K562 (cell line): ENCODE results near the gene IL10RB. TPM values are rescaled to one million over a fixed set of nuclear protein-coding genes. Genes with fewer than 3 reads are reported as not detected.
"Not testable (repeated sequence)": the region's sequence is repeated elsewhere in the genome, so short reads cannot be mapped to it uniquely, and the experiment has no call there.

Experiments used
- ATAC-seq: fragments of 200-7000 bp; cut with Tn5 transposase; 3 replicates; pipeline ENCODE4 v1.9.1; 2020; ENCODE audit warnings: moderate library complexity
- BruUV-seq: library from RNA; stranded (reverse); fragments of 400-500 nt; replicated peaks from 2 replicates; lab custom pipeline; 2021; lab: Mats Ljungman, UMichigan
- CTCF ChIA-PET: fragments of 300-600 bp; formaldehyde crosslinking; extraction: SDS; loops from one replicate; lab custom pipeline; 2021; ENCODE audit warnings: low intra/inter-chr PET ratio; lab: Yijun Ruan, JAX
- POLR2A ChIA-PET: fragments of 300-600, 350-650 bp; sonication (Branson Sonifier 250); formaldehyde crosslinking; extraction: SDS; loops from one replicate; lab custom pipeline; 2021; ENCODE audit warnings: antibody characterized with exemption, inconsistent platforms; lab: Yijun Ruan, JAX
- DNase-seq, 4 experiments: peaks; one replicate each; pipeline versions ENCODE4 v3.0.0 to v3.0.0-alpha.2; 2011 to 2018; ENCODE audit warnings: low spot score in 3 of 4, mixed read lengths in 3 of 4; ENCODE audit errors: extremely low read depth in 1 of 4
- FAIRE-seq: peaks from 2 replicates; lab custom pipeline; 2011; peaks lifted over from hg19 to GRCh38; lab: Jason Lieb, UNC
- H2AFZ ChIP-seq: 2 replicates; pipeline ENCODE4 v1.6.0; 2011; ENCODE audit warnings: low read depth, low read length, control low read depth, inconsistent platforms
- H3K27ac ChIP-seq: fragments of 200-600 bp; 3 replicates; pipeline ENCODE4 v1.8.0; 2011; ENCODE audit warnings: low read depth, mild to moderate bottlenecking, control low read depth, inconsistent platforms, low read length, moderate library complexity, mixed read lengths; ENCODE audit errors: extremely low read depth
- H3K27me3 ChIP-seq, 2 experiments: fragments of 300-600 bp in 1 of 2; 2 replicates in 1 of 2; 3 replicates in 1 of 2; pipeline versions ENCODE4 v1.6.0 to v1.8.0; 2011; ENCODE audit warnings: inconsistent platforms in 2 of 2, low read length in 2 of 2, mild to moderate bottlenecking in 1 of 2, mixed read lengths in 1 of 2, moderate library complexity in 1 of 2; ENCODE audit not compliant: control insufficient read depth in 2 of 2, insufficient read depth in 2 of 2
- H3K36me3 ChIP-seq: fragments of 300-600 bp; 3 replicates; pipeline ENCODE4 v1.8.0; 2011; ENCODE audit warnings: mild to moderate bottlenecking, low read length, inconsistent platforms; ENCODE audit not compliant: control insufficient read depth, insufficient read depth
- H3K4me1 ChIP-seq, 2 experiments: fragments of 200-600 bp in 1 of 2; replicated peaks in 1 of 2; 2 replicates in 1 of 2; 3 replicates in 1 of 2; pipeline versions ENCODE4 v1.5.1 to v1.8.0; 2011; ENCODE audit warnings: inconsistent platforms in 2 of 2, low read length in 2 of 2, mild to moderate bottlenecking in 1 of 2, mixed read lengths in 1 of 2, moderate library complexity in 1 of 2; ENCODE audit not compliant: control insufficient read depth in 2 of 2, insufficient read depth in 2 of 2
- H3K4me2 ChIP-seq: 2 replicates; pipeline ENCODE4 v1.6.1; 2011; ENCODE audit warnings: low read length, control low read depth, inconsistent platforms, mixed read lengths; ENCODE audit not compliant: insufficient read depth
- H3K4me3 ChIP-seq: fragments of 200-600 bp; sonication (generic), shearing (Covaris generic); 2 replicates; pipeline ENCODE4 v1.5.1; 2016; ENCODE audit warnings: control low read depth, inconsistent platforms
- H3K79me2 ChIP-seq: fragments of 200-600 bp; 3 replicates; pipeline ENCODE4 v1.8.0; 2011; ENCODE audit warnings: low read length, inconsistent platforms; ENCODE audit not compliant: control insufficient read depth, insufficient read depth
- H3K9ac ChIP-seq, 2 experiments: 2 replicates each; pipeline versions ENCODE4 v1.6.0 to v1.6.1; 2011; ENCODE audit warnings: low read depth in 2 of 2, low read length in 2 of 2, control low read depth in 1 of 2, inconsistent platforms in 1 of 2, mild to moderate bottlenecking in 1 of 2, mixed read lengths in 1 of 2; ENCODE audit not compliant: insufficient read depth in 1 of 2
- H3K9me1 ChIP-seq: one replicate; pipeline ENCODE4 v1.6.0; 2011; ENCODE audit warnings: inconsistent platforms, mild to moderate bottlenecking, low read length, moderate library complexity; ENCODE audit not compliant: control insufficient read depth, insufficient read depth
- H3K9me3 ChIP-seq: replicated peaks from 2 replicates; pipeline ENCODE4 v1.5.1; 2011; ENCODE audit warnings: low read depth, low read length, inconsistent platforms; ENCODE audit not compliant: control insufficient read depth, insufficient read depth
- H4K20me1 ChIP-seq: replicated peaks from 2 replicates; pipeline ENCODE4 v1.6.1; 2011; ENCODE audit warnings: low read length, inconsistent platforms, mixed read lengths; ENCODE audit not compliant: control insufficient read depth, insufficient read depth
- CUX1 ChIP-seq: fragments of 200-800 bp; sonication (Bioruptor generic); IDR thresholded peaks from 2 replicates; pipeline ENCODE4 v1.6.1; 2016; ENCODE audit warnings: missing genetic modification characterization, missing compliant biosample characterization
- MYNN ChIP-seq, 2 experiments: sonication (generic); formaldehyde crosslinking in 1 of 2; IDR thresholded peaks; 2 replicates each; pipeline versions ENCODE4 v1.5.0 to v1.6.1; 2016 to 2020; ENCODE audit warnings: antibody characterized with exemption in 1 of 2, missing genetic modification reagents in 1 of 2
- POLR2G ChIP-seq: fragments of 200-400 bp; formaldehyde crosslinking; IDR thresholded peaks from 2 replicates; pipeline ENCODE4 v1.6.1; 2017; ENCODE audit warnings: low read depth, mild to moderate bottlenecking, antibody characterized with exemption, low read length, moderate library complexity
- ZC3H4 ChIP-seq: sonication (generic); formaldehyde crosslinking; IDR thresholded peaks from 2 replicates; pipeline ENCODE4 v1.9.0; 2021; ENCODE audit warnings: missing genetic modification reagents, borderline replicate concordance
- WGBS: fragments of 100-300 bp; shearing (Covaris generic); methylation state at CpG from one replicate; pipeline ENCODE4 v1.1.6; 2016; ENCODE audit warnings: low coverage, mixed read lengths; ENCODE audit not compliant: insufficient coverage; ENCODE audit errors: missing lambda C conversion rate; 5-methylcytosine and 5-hydroxymethylcytosine counted together
- in situ Hi-C: fragments of 300-500 bp; cut with MboI; formaldehyde crosslinking; loops from 4 replicates; pipeline ENCODE4 v1.15.0; 2018; ENCODE audit warnings: inconsistent platforms, mixed read lengths
- intact Hi-C: fragments of 100-400 bp; cut with micrococcal nuclease; formaldehyde crosslinking; loops from 2 replicates; pipeline ENCODE4 v1.14.2; 2022
- polyA plus RNA-seq, 8 experiments: library from polyadenylated mRNA; depleted of rRNA in 4 of 8; stranded (reverse) in 5 of 8; unstranded in 3 of 8; fragments of >200 nt; fragmentation: Nextera tagmentation in 2 of 8; fragmentation: Illumina TruSeq in 1 of 8; extraction: Ambion mirVana in 2 of 8; extraction: Trizol in 1 of 8; gene quantifications; 2 replicates each; pipeline versions ENCODE4 v1.2.1 to v1.2.3, GENCODE V29; 2011 to 2014; ENCODE audit warnings: inconsistent platforms in 1 of 8, missing spikeins in 1 of 8
- total RNA-seq, 7 experiments: library from RNA; depleted of rRNA in 6 of 7; stranded (reverse); fragments of >200 nt in 6 of 7; fragmentation: Illumina TruSeq in 2 of 7; extraction: Trizol in 2 of 7; gene quantifications; 2 replicates each; pipeline versions ENCODE4 v1.2.1 to v1.2.3, GENCODE V29; 2011 to 2021; ENCODE audit warnings: low replicate concordance in 1 of 7

IL10RB gene
- total and polyA plus RNA-seq, 9 of the 15 experiments (the other 6 are each of a cell fraction or from before 2014, with no cell fraction given) = 10.9 to 33.8 (median 23.0) TPM

- H3K27me3 ChIP-seq, in situ Hi-C loops: not testable (repeated sequence)
These were observed 26.5 kb upstream of the IL10RB start for GRCh38 chr21:33239559-33240127.

GRCh38 chr21:33240404-33240803 lies 25.8 kb upstream of the IL10RB start:
- H3K9me3 ChIP-seq = no peaks in the 10 kb centered on the region
- ChIA-PET POLR2A (no interaction called here), CTCF (no interaction called here)
- H3K4me1 ChIP-seq = no peaks in the 10 kb centered on the region; a peak in 2 of 5 replicates
- no peaks in the 10 kb centered on the region for H4K20me1 ChIP-seq
- H3K4me2 ChIP-seq = no peak overlapping the region
- no peaks in the 10 kb centered on the region for H3K9me1 ChIP-seq
- intact Hi-C loops = no loop called here
- 71% methylated on average over 2 of the region's 2 CpGs for WGBS
- no peak overlapping the region for H3K27ac ChIP-seq
- no peaks in the 10 kb centered on the region for H3K79me2 ChIP-seq
- H3K36me3 ChIP-seq = peaks cover 24% of the 10 kb centered on the region
- in situ Hi-C loops = no loop called here
- no peak for ATAC-seq
- no peak overlapping the region for H3K9ac ChIP-seq
- no peak overlapping the region for H2AFZ ChIP-seq
- DNase-seq = no peak
- H3K27me3 ChIP-seq = no peaks in the 10 kb centered on the region
- FAIRE-seq = no peak
- BruUV-seq = no TSS peak
- no peak overlapping the region for H3K4me3 ChIP-seq
- TF ChIP-seq POLR2G (no peak), ZC3H4 (CRISPR knock-in tag) (no peak), CUX1 (CRISPR knock-in tag) (no peak), MYNN (IDR thresholded peaks at IDR 0.05) (no peak), MYNN (CRISPR knock-in tag; IDR thresholded peaks at IDR 0.05) (no peak)

More at GRCh38 chr21:33239559-33240127, 26.5 kb upstream of the IL10RB start:
- POLR2A ChIA-PET = interaction anchor here (0.6 to 1.3 kb wide), 3 partner anchors 9 to 43 kb away, joined by 3 to 5 read pairs (median 3); no protein-coding TSS in a partner anchor
- ATAC-seq, CTCF ChIA-PET, H3K4me2 ChIP-seq, H3K9me1 ChIP-seq, H3K4me1 ChIP-seq, H3K27ac ChIP-seq, intact Hi-C loops, FAIRE-seq, H2AFZ ChIP-seq, DNase-seq, H3K9ac ChIP-seq, BruUV-seq, H3K9me3 ChIP-seq, H4K20me1 ChIP-seq, H3K4me3 ChIP-seq, H3K79me2 ChIP-seq: not testable (repeated sequence)
- H3K36me3 ChIP-seq = peaks cover 16% of the 10 kb centered on the region; the same call in 2 of the 3 replicates
